ENCODE measurements around the gene MARCO. TPM values are rescaled to one million over a fixed set of nuclear protein-coding genes. Genes with fewer than 3 reads are reported as not detected.

The MARCO gene
- total RNA-seq, 1 donor from 2014 or later, result 5.6 TPM

DNA sequence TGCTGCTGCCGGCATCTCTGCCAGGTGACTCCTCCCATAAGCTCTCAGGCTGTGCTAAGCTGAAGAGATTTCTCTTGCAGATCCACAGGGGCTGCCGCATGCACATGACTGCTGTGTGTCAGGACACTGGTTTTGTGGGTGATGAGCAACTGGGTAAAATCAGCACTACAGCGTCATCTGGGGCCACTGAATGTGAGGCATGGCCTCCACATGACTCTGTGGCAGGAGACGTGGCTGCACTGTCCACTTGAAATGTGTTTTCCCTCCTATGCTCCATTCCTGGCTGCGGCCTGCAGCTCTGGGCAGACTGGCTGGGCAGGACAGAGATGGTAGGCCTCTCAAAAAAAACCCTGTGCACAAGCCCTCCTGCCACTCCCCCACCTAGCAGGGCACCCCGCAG lies 63.6 kb downstream of the MARCO start:
- Histone ChIP-seq H3K4me3 (no peak overlapping the region), H3K27me3 (no peaks in the 10 kb centered on the region), H3K9me3 (no peaks in the 10 kb centered on the region), H3K27ac (no peak overlapping the region), H3K36me3 (no peaks in the 10 kb centered on the region), H3K4me1 (no peaks in the 10 kb centered on the region)
- no peak for DNase-seq (ENCODE audit: extremely low spot score in 2 of 2)
- intact Hi-C loops (cut with DNase I), result no loop called here
- TF ChIP-seq POLR2AphosphoS5 (IDR thresholded peaks at IDR 0.05; ENCODE audit: insufficient read depth in 1 of 2, low read depth in 1 of 2) (no peak), POLR2A (IDR thresholded peaks at IDR 0.05) (no peak), CTCF (IDR thresholded peaks at IDR 0.05) (no peak)

DNA sequence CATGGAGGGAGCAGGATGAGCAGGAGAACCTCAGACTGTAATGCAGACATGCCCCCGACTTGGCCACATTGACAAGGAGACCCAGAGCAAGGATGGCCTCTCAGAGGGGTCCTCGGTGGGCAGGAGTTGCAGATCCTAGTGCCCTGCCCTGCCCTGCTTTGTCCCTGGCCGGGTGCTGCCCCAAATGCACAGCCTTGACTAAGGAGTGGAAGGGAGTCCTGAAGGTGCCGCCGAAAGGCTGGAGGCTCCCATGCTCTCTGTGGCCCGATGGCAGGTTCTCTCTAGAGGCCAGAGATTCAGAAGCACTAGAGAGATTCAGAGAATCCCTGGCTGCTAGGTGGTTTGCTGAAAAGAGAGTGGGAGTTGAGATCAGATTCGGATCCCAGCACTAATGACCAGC lies 64.4 kb downstream of the MARCO start:
- intact Hi-C loops (cut with DNase I), result no loop called here
- Histone ChIP-seq H3K4me1 (no peaks in the 10 kb centered on the region), H3K36me3 (no peaks in the 10 kb centered on the region), H3K27ac (no peak overlapping the region), H3K27me3 (no peaks in the 10 kb centered on the region), H3K4me3 (no peak overlapping the region), H3K9me3 (no peaks in the 10 kb centered on the region)
- DNase-seq (ENCODE audit: extremely low spot score in 2 of 2), result no peak
- no peak for TF ChIP-seq POLR2A (IDR thresholded peaks at IDR 0.05)
- no peak for TF ChIP-seq POLR2AphosphoS5 (IDR thresholded peaks at IDR 0.05; ENCODE audit: insufficient read depth in 1 of 2, low read depth in 1 of 2)
- TF ChIP-seq CTCF (IDR thresholded peaks at IDR 0.05), result no peak

DNA sequence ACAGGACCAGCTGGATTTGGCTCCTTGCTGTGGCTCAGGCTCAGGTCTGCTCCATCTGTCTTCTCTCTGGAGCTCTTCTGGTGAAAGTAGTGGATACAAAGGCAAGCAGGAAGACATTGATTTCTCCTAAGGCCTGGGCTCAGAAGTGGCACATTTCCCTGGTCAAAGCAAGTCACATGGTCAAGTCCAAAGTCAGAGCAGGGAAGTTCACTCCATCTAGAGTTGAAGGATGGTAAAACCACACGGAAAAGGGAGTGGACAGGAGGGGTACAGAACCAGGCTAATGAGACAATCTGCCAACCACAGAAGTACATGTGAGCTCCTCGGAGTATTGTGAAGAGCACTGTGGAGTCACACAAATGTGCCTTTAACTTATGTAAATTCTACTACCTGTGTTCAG lies 66.1 kb downstream of the MARCO start:
- intact Hi-C loops (cut with DNase I), result no loop called here
- Histone ChIP-seq H3K27ac (no peak overlapping the region), H3K9me3 (no peaks in the 10 kb centered on the region), H3K36me3 (no peaks in the 10 kb centered on the region), H3K4me1 (no peaks in the 10 kb centered on the region), H3K27me3 (no peaks in the 10 kb centered on the region), H3K4me3 (no peak overlapping the region)
- no peak for DNase-seq (ENCODE audit: extremely low spot score in 2 of 2)
- TF ChIP-seq POLR2AphosphoS5 (IDR thresholded peaks at IDR 0.05; ENCODE audit: insufficient read depth in 1 of 2, low read depth in 1 of 2), result no peak
- no peak for TF ChIP-seq CTCF (IDR thresholded peaks at IDR 0.05)
- TF ChIP-seq POLR2A (IDR thresholded peaks at IDR 0.05), result no peak

GRCh38 chr2:119009110-119009509 lies 67.1 kb downstream of the MARCO start:
- Histone ChIP-seq H3K27me3 (no peaks in the 10 kb centered on the region), H3K9me3 (no peaks in the 10 kb centered on the region), H3K4me1 (no peaks in the 10 kb centered on the region), H3K36me3 (no peaks in the 10 kb centered on the region), H3K4me3 (no peak overlapping the region), H3K27ac (no peak overlapping the region)
- intact Hi-C loops (cut with DNase I), result no loop called here
- no peak for TF ChIP-seq POLR2A (IDR thresholded peaks at IDR 0.05)
- TF ChIP-seq POLR2AphosphoS5 (IDR thresholded peaks at IDR 0.05; ENCODE audit: insufficient read depth in 1 of 2, low read depth in 1 of 2), result no peak
- TF ChIP-seq CTCF (IDR thresholded peaks at IDR 0.05), result no peak
- DNase-seq (ENCODE audit: extremely low spot score in 2 of 2), result peak; percentile 19 to 62

DNA sequence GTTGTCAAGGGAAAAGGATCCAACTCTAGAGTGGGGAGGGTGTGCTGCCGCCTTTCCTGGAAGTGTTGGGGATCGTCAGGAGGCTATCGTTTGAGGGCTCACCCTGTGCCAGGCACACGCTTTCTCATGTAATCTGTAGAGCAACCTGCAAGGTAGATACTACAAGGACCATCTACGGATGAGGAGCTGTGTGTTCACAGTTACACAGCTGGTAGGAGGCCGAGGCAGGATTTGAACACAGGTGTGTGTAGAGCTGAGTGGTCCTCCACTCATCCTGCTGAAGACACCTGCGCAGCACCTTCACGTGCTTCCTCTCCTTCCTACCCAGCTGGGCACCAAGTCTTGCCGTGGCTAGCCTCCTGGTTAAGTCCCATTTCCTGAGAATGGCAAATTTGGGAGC lies 68.3 kb downstream of the MARCO start:
- H3K27me3 ChIP-seq, result no peaks in the 10 kb centered on the region
- H3K9me3 ChIP-seq, result no peaks in the 10 kb centered on the region
- intact Hi-C loops (cut with DNase I), result no loop called here
- no peaks in the 10 kb centered on the region for H3K4me1 ChIP-seq
- no peaks in the 10 kb centered on the region for H3K36me3 ChIP-seq
- DNase-seq (ENCODE audit: extremely low spot score in 2 of 2), result peak; percentile 65 to 77
- no peak overlapping the region for H3K4me3 ChIP-seq
- H3K27ac ChIP-seq, result no peak overlapping the region
- TF ChIP-seq CTCF (IDR thresholded peaks at IDR 0.05), result no peak

Data from vagina (tissue), 2 donors.